Mucosa of descending colon (tissue), 3 donors: ENCODE data around the gene SENP6. TPM values are rescaled to one million over a fixed set of nuclear protein-coding genes. Genes with fewer than 3 reads are reported as not detected.

Experiments used
- ATAC-seq: fragments of 200-7000 bp; cut with Tn5 transposase; one replicate; pipeline ENCODE4 v1.9.1; 2020; ENCODE audit warnings: mild to moderate bottlenecking, moderate library complexity
- DNase-seq, 3 donors: peaks; one replicate each; pipeline ENCODE4 v3.0.0-alpha.2; 2020
- H3K36me3 ChIP-seq: fragments of 200-600 bp; one replicate; pipeline ENCODE4 v1.8.0; 2021; ENCODE audit warnings: low read depth, mild to moderate bottlenecking
- H3K4me1 ChIP-seq: fragments of 200-600 bp; one replicate; pipeline ENCODE4 v1.8.0; 2021; ENCODE audit warnings: low read depth, mild to moderate bottlenecking
- H3K4me3 ChIP-seq: fragments of 200-600 bp; one replicate; pipeline ENCODE4 v1.8.0; 2021; ENCODE audit warnings: mild to moderate bottlenecking
- H3K9me3 ChIP-seq: fragments of 200-600 bp; one replicate; pipeline ENCODE4 v1.8.0; 2021; ENCODE audit warnings: mild to moderate bottlenecking
- intact Hi-C, 2 donors: fragments of 100-400 bp; cut with DNase I in 1 of 2; cut with micrococcal nuclease in 1 of 2; formaldehyde crosslinking; loops; one replicate each; pipeline versions ENCODE4 v1.11.0 to v1.11.1; 2022; cut with DNase I, micrococcal nuclease
- long read RNA-seq, 2 donors: library from polyadenylated mRNA; unstranded; transcript quantifications; one replicate each; pipeline ENCODE4 v2.0.0, GENCODE V29; 2019 to 2021
- total RNA-seq, 3 donors: library from RNA; stranded (reverse); fragmentation: NEBNext Ultra II Directional in 2 of 3; extraction: Animal tissue kit (Norgen Biotek cat#: 25700) in 2 of 3; gene quantifications; one replicate each; pipeline versions ENCODE4 v1.2.1 to v1.2.4, GENCODE V29; 2021 to 2023
- TF ChIP-seq, protein P1 (sequence below): fragments of 200-600 bp; IDR thresholded peaks from one replicate; pipeline ENCODE4 v1.8.0; 2022; ENCODE audit warnings: antibody characterized with exemption, mild to moderate bottlenecking
- donor health status: DM: no; HTN: no; CAD: no; lungs with moderate emphysema.
- donor health status: DM: no; HTN: no; CAD: no.
- donor health status: DM: no; HTN: yes; CAD: no.

Gene SENP6
- 100 to 1,000 TPM in 1 of 3 donors, 10 to 100 TPM in 2; 72.2 to 117 (median 84.4) TPM for total RNA-seq
- long read RNA-seq, donor 1, full-length matches to known transcripts, result 11 of 48 reads
- long read RNA-seq, donor 1, partial matches to known transcripts, result 9 of 48 reads
- long read RNA-seq, donor 1, other reads (novel, unspliced or antisense), result 28 of 48 reads
- long read RNA-seq, donor 2, full-length matches to known transcripts, result 2 of 13 reads
- long read RNA-seq, donor 2, partial matches to known transcripts, result 8 of 13 reads
- long read RNA-seq, donor 2, other reads (novel, unspliced or antisense), result 3 of 13 reads

GRCh38 chr6:75601304-75602245 lies at the start of gene SENP6:
Gene SENP6, plus strand, starts transcription at chr6:75601880. Its CDS starts 645 bp downstream, at chr6:75602525.
- peak; percentile 93 for ATAC-seq
- TF ChIP-seq, protein P1, sequence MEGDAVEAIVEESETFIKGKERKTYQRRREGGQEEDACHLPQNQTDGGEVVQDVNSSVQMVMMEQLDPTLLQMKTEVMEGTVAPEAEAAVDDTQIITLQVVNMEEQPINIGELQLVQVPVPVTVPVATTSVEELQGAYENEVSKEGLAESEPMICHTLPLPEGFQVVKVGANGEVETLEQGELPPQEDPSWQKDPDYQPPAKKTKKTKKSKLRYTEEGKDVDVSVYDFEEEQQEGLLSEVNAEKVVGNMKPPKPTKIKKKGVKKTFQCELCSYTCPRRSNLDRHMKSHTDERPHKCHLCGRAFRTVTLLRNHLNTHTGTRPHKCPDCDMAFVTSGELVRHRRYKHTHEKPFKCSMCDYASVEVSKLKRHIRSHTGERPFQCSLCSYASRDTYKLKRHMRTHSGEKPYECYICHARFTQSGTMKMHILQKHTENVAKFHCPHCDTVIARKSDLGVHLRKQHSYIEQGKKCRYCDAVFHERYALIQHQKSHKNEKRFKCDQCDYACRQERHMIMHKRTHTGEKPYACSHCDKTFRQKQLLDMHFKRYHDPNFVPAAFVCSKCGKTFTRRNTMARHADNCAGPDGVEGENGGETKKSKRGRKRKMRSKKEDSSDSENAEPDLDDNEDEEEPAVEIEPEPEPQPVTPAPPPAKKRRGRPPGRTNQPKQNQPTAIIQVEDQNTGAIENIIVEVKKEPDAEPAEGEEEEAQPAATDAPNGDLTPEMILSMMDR, result no peak
- peak; percentile 82 to 88 (median 88) for DNase-seq
- intact Hi-C loops, result no loop called here
- H3K4me1 ChIP-seq, result peaks cover 9% of the 10 kb centered on the region
- no peaks in the 10 kb centered on the region for H3K9me3 ChIP-seq
- peak within 1 kb of the TSS; percentile 87 for H3K4me3 ChIP-seq
- no peaks in the 10 kb centered on the region for H3K36me3 ChIP-seq

- ATAC-seq, result no peak
- H3K4me1 ChIP-seq, result no peaks in the 10 kb centered on the region
- TF ChIP-seq, protein P1, result no peak
- no peak overlapping the region for H3K4me3 ChIP-seq
- no peaks in the 10 kb centered on the region for H3K9me3 ChIP-seq
- no peak for DNase-seq
- H3K36me3 ChIP-seq, result no peaks in the 10 kb centered on the region
- intact Hi-C loops, result no loop called here
Measured at GRCh38 chr6:75556240-75556639, 45.4 kb upstream of the SENP6 start.

DNA sequence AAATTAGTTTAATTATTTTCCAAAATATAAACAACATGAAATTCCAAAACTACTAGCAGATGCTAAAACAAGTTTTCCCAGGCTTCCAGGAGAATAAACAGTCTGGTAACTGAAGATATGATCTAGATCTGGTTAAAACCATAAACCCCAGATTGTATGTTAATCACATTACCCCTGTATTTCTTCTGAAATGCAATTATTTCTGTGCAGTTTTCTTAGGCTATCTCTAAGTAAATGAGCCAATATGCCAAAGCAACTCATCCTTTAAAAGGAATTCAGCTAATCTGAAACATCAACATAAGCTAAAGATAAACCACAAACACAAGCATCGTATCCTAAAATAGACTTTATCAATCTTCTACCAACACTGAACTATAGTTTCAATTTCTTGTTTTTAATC lies 44.6 kb upstream of the SENP6 start:
- intact Hi-C loops, result no loop called here
- ATAC-seq, result no peak

GRCh38 chr6:75563032-75563431 lies 38.6 kb upstream of the SENP6 start:
- no peaks in the 10 kb centered on the region for H3K36me3 ChIP-seq
- intact Hi-C loops, result no loop called here
- peak in 1 of 3 donors; percentile 20 for DNase-seq
- H3K4me1 ChIP-seq, result no peaks in the 10 kb centered on the region
- TF ChIP-seq, protein P1, result no peak
- H3K9me3 ChIP-seq, result peaks cover 3% of the 10 kb centered on the region
- ATAC-seq, result peak; percentile 75
- H3K4me3 ChIP-seq, result no peak overlapping the region

More for the DNA sequence above, 44.6 kb upstream of the SENP6 start:
- Histone ChIP-seq H3K4me3 (no peak overlapping the region), H3K4me1 (no peaks in the 10 kb centered on the region), H3K9me3 (no peaks in the 10 kb centered on the region), H3K36me3 (no peaks in the 10 kb centered on the region)
- TF ChIP-seq, protein P1, result no peak
- no peak for DNase-seq

DNA sequence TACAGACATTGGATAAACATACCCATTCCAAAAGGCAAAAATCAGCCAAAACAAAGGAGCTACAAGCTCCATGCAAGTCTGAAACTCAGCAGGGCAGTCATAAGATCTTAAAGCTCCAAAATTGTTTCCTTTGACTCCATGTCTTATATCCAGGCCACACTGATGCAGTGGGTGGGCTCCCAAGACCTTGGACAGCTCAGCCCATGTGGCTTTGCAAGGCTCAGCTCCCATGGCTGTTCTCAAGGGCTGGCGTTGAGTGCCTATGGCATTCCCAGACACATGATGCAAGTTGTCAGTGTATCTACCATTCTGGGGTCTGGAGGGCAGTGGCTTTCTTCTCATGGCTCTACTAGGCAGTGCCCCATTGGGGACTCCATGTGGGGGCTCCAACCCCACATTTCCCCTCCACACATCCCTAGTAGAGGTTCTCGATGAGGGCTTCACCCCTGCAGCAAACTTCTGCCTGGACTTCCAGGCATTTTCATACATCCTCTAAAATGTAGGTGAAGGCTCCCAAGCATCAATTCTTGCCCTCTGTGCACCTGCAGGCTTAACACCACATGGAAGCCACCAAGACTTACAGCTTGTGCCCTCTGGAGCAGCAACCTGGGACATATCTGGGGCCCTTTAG lies 35.4 kb upstream of the SENP6 start:
- Histone ChIP-seq H3K4me1 (no peaks in the 10 kb centered on the region), H3K9me3 (peaks cover 3% of the 10 kb centered on the region), H3K36me3 (no peaks in the 10 kb centered on the region), H3K4me3 (no peak overlapping the region)
- TF ChIP-seq, protein P1, result no peak
- intact Hi-C loops, result no loop called here
- ATAC-seq (no peak), DNase-seq (no peak)
